Testis (tissue), 2 donors: ENCODE results near the gene RRP1.

ENCODE experiments used
- POLR2A ChIP-seq: fragments of 450-650 bp; IDR thresholded peaks from one replicate; pipeline ENCODE4 v1.6.1; 2017; ENCODE audit warnings: antibody characterized with exemption, mild to moderate bottlenecking, moderate library complexity
- TF ChIP-seq, protein P1 (sequence below), 3 experiments: fragments of 450-650 bp in 2 of 3; fragments of 200-600 bp in 1 of 3; sonication (generic) in 1 of 3; IDR thresholded peaks; one replicate each; pipeline ENCODE4 v1.5.1; 2016 to 2019; ENCODE audit warnings: antibody characterized with exemption in 3 of 3, mild to moderate bottlenecking in 2 of 3, moderate library complexity in 1 of 3

DNA sequence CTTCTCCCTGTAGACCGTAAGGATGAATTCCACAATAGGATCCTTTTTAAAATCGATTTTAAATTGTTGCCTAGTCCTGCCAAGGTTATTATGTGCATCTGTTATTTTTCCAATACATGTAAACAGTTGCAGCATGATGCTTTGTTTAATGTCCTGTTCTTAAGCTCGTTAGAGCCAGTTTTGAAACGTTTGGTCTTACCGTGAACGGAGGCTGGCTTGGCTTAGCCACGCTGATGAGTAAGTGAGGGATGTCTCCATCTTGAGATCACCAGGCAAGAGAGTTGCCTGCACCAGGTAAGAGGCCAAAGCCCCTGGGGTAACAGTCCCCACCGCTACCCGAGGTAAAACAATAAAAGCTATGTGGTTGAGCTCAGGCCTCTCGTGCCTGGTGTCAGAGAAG, 30.6 kb upstream of the RRP1 start:
- TF ChIP-seq, protein P1, sequence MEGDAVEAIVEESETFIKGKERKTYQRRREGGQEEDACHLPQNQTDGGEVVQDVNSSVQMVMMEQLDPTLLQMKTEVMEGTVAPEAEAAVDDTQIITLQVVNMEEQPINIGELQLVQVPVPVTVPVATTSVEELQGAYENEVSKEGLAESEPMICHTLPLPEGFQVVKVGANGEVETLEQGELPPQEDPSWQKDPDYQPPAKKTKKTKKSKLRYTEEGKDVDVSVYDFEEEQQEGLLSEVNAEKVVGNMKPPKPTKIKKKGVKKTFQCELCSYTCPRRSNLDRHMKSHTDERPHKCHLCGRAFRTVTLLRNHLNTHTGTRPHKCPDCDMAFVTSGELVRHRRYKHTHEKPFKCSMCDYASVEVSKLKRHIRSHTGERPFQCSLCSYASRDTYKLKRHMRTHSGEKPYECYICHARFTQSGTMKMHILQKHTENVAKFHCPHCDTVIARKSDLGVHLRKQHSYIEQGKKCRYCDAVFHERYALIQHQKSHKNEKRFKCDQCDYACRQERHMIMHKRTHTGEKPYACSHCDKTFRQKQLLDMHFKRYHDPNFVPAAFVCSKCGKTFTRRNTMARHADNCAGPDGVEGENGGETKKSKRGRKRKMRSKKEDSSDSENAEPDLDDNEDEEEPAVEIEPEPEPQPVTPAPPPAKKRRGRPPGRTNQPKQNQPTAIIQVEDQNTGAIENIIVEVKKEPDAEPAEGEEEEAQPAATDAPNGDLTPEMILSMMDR (IDR thresholded peaks at IDR 0.05): no peak
- no peak for TF ChIP-seq POLR2A
